Transverse colon (tissue), 4 donors: ENCODE measurements around the gene TMEM164.

Experiments used
- EP300 ChIP-seq: sonication (generic); formaldehyde crosslinking; IDR thresholded peaks from one replicate; pipeline ENCODE4 v1.6.1; 2017; ENCODE audit warnings: antibody characterized with exemption, low read depth
- POLR2A ChIP-seq: fragments of 450-650 bp; IDR thresholded peaks from one replicate; pipeline ENCODE4 v1.6.1; 2016; ENCODE audit warnings: antibody characterized with exemption, mild to moderate bottlenecking, moderate library complexity
- POLR2AphosphoS5 ChIP-seq, 3 donors: sonication (generic); formaldehyde crosslinking; IDR thresholded peaks; one replicate each; pipeline ENCODE4 v1.6.1; 2016; ENCODE audit warnings: antibody characterized with exemption in 3 of 3
- TF ChIP-seq, protein P1 (sequence below), 5 experiments: fragments of 200-600 bp in 3 of 5; fragments of 450-650 bp in 2 of 5; sonication (generic) in 3 of 5; IDR thresholded peaks; 1 replicate in 2 of 5; 2 replicates in 3 of 5; pipeline ENCODE4 v1.5.1; 2016 to 2017; ENCODE audit warnings: antibody characterized with exemption in 5 of 5, inconsistent platforms in 3 of 5, mild to moderate bottlenecking in 2 of 5, moderate library complexity in 1 of 5

DNA sequence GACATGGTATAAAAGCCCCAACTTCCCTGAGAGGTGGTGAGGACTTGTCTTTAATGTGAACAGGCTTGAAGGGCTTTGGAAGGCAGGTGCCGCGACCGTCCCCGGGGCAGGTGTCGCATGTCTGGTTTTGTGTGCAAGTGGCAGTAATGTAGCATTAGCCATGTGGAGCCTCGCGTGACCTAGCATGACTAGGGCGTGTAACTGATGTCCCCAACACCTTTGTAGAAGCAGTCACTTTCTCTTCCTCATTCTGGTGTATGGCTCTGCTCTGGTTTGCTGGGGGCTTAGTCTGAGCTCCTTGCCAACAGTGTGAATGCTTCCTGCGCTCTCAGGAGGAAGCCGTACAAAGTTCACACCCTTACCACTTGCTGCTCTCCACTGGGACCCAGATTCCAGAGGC lies 169.3 kb downstream of the TMEM164 start:
- TF ChIP-seq, protein P1, sequence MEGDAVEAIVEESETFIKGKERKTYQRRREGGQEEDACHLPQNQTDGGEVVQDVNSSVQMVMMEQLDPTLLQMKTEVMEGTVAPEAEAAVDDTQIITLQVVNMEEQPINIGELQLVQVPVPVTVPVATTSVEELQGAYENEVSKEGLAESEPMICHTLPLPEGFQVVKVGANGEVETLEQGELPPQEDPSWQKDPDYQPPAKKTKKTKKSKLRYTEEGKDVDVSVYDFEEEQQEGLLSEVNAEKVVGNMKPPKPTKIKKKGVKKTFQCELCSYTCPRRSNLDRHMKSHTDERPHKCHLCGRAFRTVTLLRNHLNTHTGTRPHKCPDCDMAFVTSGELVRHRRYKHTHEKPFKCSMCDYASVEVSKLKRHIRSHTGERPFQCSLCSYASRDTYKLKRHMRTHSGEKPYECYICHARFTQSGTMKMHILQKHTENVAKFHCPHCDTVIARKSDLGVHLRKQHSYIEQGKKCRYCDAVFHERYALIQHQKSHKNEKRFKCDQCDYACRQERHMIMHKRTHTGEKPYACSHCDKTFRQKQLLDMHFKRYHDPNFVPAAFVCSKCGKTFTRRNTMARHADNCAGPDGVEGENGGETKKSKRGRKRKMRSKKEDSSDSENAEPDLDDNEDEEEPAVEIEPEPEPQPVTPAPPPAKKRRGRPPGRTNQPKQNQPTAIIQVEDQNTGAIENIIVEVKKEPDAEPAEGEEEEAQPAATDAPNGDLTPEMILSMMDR (IDR thresholded peaks at IDR 0.05) = no peak
- TF ChIP-seq POLR2A (no peak), EP300 (no peak), POLR2AphosphoS5 (IDR thresholded peaks at IDR 0.05) (no peak)
